Keratinocyte (primary cell): ENCODE data around the gene CCDC141.

Experiments used
- CTCF ChIP-seq, 3 experiments: IDR thresholded peaks in 1 of 3; conservative IDR thresholded peaks in 1 of 3; optimal IDR thresholded peaks in 1 of 3; 2 replicates in 2 of 3; 3 replicates in 1 of 3; pipeline versions ENCODE3 to v1.5.1; 2011; ENCODE audit warnings: low read length in 3 of 3, mild to moderate bottlenecking in 3 of 3, moderate library complexity in 2 of 3, control low read depth in 1 of 3, inconsistent platforms in 1 of 3; ENCODE audit not compliant: insufficient read depth in 2 of 3; ENCODE audit errors: extremely low read depth in 1 of 3
- EZH2 ChIP-seq: IDR thresholded peaks from one replicate; pipeline ENCODE4 v1.6.1; 2012; ENCODE audit warnings: inconsistent platforms, mild to moderate bottlenecking, low read length, moderate library complexity

- TF ChIP-seq CTCF (optimal IDR thresholded peaks at IDR 0.05 in 1 of 3, IDR thresholded peaks at IDR 0.05 in 1 of 3, conservative IDR thresholded peaks at IDR 0.05 in 1 of 3; ENCODE audit: extremely low read depth in 1 of 3, insufficient read depth in 2 of 3, low read length in 3 of 3), result no peak
- no peak for TF ChIP-seq EZH2
Observed at GRCh38 chr2:179096090-179096489, 46.2 kb upstream of the CCDC141 start.
